ENCODE results near the gene BTAF1. TPM values are rescaled to one million over a fixed set of nuclear protein-coding genes. Genes with fewer than 3 reads are reported as not detected.

BTAF1 gene
- total RNA-seq, 1 experiment from 2014 or later: 37.0 TPM

GRCh38 chr10:91908337-91909116, 15.0 kb upstream of the BTAF1 start:
- Mint-ChIP-seq H3K9me3 (ENCODE audit: unreplicated experiment) (no peaks in the 10 kb centered on the region), H3K27ac (ENCODE audit: low read depth, unreplicated experiment) (peak overlapping the region; percentile 3), H3K4me1 (ENCODE audit: insufficient read depth, unreplicated experiment) (peaks cover 6% of the 10 kb centered on the region), H3K4me3 (ENCODE audit: unreplicated experiment) (peak overlapping the region; percentile 76), H3K36me3 (ENCODE audit: insufficient read depth, unreplicated experiment) (no peaks in the 10 kb centered on the region), H3K27me3 (ENCODE audit: insufficient read depth, unreplicated experiment) (peaks cover 4% of the 10 kb centered on the region)
- CTCF ChIA-PET: interaction anchor here (0.6 to 1.4 kb wide), 8 partner anchors 13 to 531 kb away, joined by 3 to 5 read pairs (median 4); partner anchors contain the start of genes BTAF1 and TNKS2
- POLR2A ChIA-PET: interaction anchor here (0.6 to 3.1 kb wide), 13 partner anchors 10 to 361 kb away, joined by 3 to 41 read pairs (median 5); partner anchors contain the start of genes BTAF1 and TNKS2
- intact Hi-C loops (cut with micrococcal nuclease): loop anchor here (1.0 kb wide), 1 partner anchor 52 kb away; no protein-coding TSS in a partner anchor
- no TSS peak for BruUV-seq (replicated peaks)
- peak; percentile 2 for TF ChIP-seq CTCF (IDR thresholded peaks at IDR 0.05; ENCODE audit: unreplicated experiment)
- DNase-seq (ENCODE audit: unreplicated experiment): peak; percentile 70

- TF ChIP-seq CTCF (IDR thresholded peaks at IDR 0.05; ENCODE audit: unreplicated experiment): no peak
- Mint-ChIP-seq H3K4me3 (ENCODE audit: unreplicated experiment) (peak within 1 kb of the TSS; percentile 76), H3K36me3 (ENCODE audit: insufficient read depth, unreplicated experiment) (no peaks in the 10 kb centered on the region), H3K4me1 (ENCODE audit: insufficient read depth, unreplicated experiment) (peaks cover 6% of the 10 kb centered on the region), H3K27ac (ENCODE audit: low read depth, unreplicated experiment) (peak within 1 kb of the TSS; percentile 3), H3K9me3 (ENCODE audit: unreplicated experiment) (no peaks in the 10 kb centered on the region), H3K27me3 (ENCODE audit: insufficient read depth, unreplicated experiment) (peaks cover 11% of the 10 kb centered on the region)
- BruUV-seq (replicated peaks): no TSS peak
- intact Hi-C loops (cut with micrococcal nuclease): loop anchor here (1.0 kb wide), 1 partner anchor 53 kb away; no protein-coding TSS in a partner anchor
- DNase-seq (ENCODE audit: unreplicated experiment): peak; percentile 32
- POLR2A ChIA-PET: interaction anchor here (0.6 to 3.1 kb wide), 11 partner anchors 9 to 362 kb away, joined by 3 to 41 read pairs (median 6); partner anchors contain the start of genes BTAF1 and TNKS2
- CTCF ChIA-PET: interaction anchor here (0.8 to 1.4 kb wide), 6 partner anchors 12 to 151 kb away, joined by 3 to 5 read pairs (median 4); partner anchors contain the start of genes BTAF1 and TNKS2
Observed at GRCh38 chr10:91909117-91909677, 14.4 kb upstream of the BTAF1 start, which contains the start of gene FGFBP3. TSS of gene FGFBP3 (minus strand) at chr10:91909486. CDS start at chr10:91908969, 517 bp downstream.

GRCh38 chr10:91910467-91910866, 13.1 kb upstream of the BTAF1 start:
- no peak for DNase-seq (ENCODE audit: unreplicated experiment)
- Mint-ChIP-seq H3K36me3 (ENCODE audit: insufficient read depth, unreplicated experiment) (no peaks in the 10 kb centered on the region), H3K4me3 (ENCODE audit: unreplicated experiment) (no peak overlapping the region), H3K27ac (ENCODE audit: low read depth, unreplicated experiment) (no peak overlapping the region), H3K4me1 (ENCODE audit: insufficient read depth, unreplicated experiment) (peaks cover 6% of the 10 kb centered on the region), H3K27me3 (ENCODE audit: insufficient read depth, unreplicated experiment) (peaks cover 24% of the 10 kb centered on the region), H3K9me3 (ENCODE audit: unreplicated experiment) (no peaks in the 10 kb centered on the region)
- intact Hi-C loops (cut with micrococcal nuclease): loop anchor here (5.0 to 10.0 kb wide), 3 partner anchors 416 to 903 kb away; no protein-coding TSS in a partner anchor
- no peak for TF ChIP-seq CTCF (IDR thresholded peaks at IDR 0.05; ENCODE audit: unreplicated experiment)
- ChIA-PET CTCF (interaction anchor here (0.6 to 0.8 kb wide), 3 partner anchors 27 to 646 kb away, joined by 3 to 4 read pairs (median 4); no protein-coding TSS in a partner anchor), POLR2A (interaction anchor here (1.0 to 1.3 kb wide), 3 partner anchors 13 to 111 kb away, joined by 3 to 6 read pairs (median 4); partner anchors contain the start of gene BTAF1)
- no TSS peak for BruUV-seq (replicated peaks)

- Mint-ChIP-seq H3K27ac (ENCODE audit: low read depth, unreplicated experiment) (no peak overlapping the region), H3K9me3 (ENCODE audit: unreplicated experiment) (no peaks in the 10 kb centered on the region), H3K4me3 (ENCODE audit: unreplicated experiment) (no peak overlapping the region), H3K27me3 (ENCODE audit: insufficient read depth, unreplicated experiment) (peaks cover 35% of the 10 kb centered on the region), H3K36me3 (ENCODE audit: insufficient read depth, unreplicated experiment) (peaks cover 13% of the 10 kb centered on the region), H3K4me1 (ENCODE audit: insufficient read depth, unreplicated experiment) (peaks cover under 1% of the 10 kb centered on the region)
- no peak for TF ChIP-seq CTCF (IDR thresholded peaks at IDR 0.05; ENCODE audit: unreplicated experiment)
- ChIA-PET POLR2A (no interaction called here), CTCF (interaction anchor here (0.6 to 1.1 kb wide), 2 partner anchors 12 to 596 kb away, joined by 3 read pairs; no protein-coding TSS in a partner anchor)
- intact Hi-C loops (cut with micrococcal nuclease): loop anchor here (10.0 kb wide), 3 partner anchors 425 to 515 kb away; no protein-coding TSS in a partner anchor
- no TSS peak for BruUV-seq (replicated peaks)
- no peak for DNase-seq (ENCODE audit: unreplicated experiment)
Observed at GRCh38 chr10:91919651-91920050, 3.9 kb upstream of the BTAF1 start.
